ENCODE results near the gene GAN. TPM values are rescaled to one million over a fixed set of nuclear protein-coding genes. Genes with fewer than 3 reads are reported as not detected.

GAN gene
- total and polyA plus RNA-seq, 10 of the 15 experiments (the other 5 are each of a cell fraction or from before 2014, with no cell fraction given): 0.42 to 8.4 (median 2.5) TPM

DNA sequence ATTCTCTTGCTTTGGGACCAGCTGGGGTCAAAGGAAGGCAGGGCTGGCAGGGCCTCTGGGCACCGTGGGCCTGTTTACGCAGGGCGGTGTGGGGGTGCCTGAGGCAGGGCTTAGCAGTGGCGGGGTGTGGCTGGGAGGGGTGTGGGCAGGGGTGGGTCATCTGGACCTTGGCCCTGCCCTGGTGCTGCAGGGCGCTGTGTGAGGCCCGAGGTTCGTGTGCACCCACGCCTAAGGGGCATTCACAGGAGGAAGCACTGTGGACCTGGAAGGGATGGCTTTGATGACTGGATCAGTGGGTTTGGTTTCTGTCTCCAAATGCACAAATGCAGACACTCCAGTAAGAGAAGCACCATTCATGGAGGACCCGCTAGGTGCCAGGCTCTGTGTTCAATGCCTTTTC is 39.0 kb upstream of the GAN start (continued):
- TF ChIP-seq, protein P1, sequence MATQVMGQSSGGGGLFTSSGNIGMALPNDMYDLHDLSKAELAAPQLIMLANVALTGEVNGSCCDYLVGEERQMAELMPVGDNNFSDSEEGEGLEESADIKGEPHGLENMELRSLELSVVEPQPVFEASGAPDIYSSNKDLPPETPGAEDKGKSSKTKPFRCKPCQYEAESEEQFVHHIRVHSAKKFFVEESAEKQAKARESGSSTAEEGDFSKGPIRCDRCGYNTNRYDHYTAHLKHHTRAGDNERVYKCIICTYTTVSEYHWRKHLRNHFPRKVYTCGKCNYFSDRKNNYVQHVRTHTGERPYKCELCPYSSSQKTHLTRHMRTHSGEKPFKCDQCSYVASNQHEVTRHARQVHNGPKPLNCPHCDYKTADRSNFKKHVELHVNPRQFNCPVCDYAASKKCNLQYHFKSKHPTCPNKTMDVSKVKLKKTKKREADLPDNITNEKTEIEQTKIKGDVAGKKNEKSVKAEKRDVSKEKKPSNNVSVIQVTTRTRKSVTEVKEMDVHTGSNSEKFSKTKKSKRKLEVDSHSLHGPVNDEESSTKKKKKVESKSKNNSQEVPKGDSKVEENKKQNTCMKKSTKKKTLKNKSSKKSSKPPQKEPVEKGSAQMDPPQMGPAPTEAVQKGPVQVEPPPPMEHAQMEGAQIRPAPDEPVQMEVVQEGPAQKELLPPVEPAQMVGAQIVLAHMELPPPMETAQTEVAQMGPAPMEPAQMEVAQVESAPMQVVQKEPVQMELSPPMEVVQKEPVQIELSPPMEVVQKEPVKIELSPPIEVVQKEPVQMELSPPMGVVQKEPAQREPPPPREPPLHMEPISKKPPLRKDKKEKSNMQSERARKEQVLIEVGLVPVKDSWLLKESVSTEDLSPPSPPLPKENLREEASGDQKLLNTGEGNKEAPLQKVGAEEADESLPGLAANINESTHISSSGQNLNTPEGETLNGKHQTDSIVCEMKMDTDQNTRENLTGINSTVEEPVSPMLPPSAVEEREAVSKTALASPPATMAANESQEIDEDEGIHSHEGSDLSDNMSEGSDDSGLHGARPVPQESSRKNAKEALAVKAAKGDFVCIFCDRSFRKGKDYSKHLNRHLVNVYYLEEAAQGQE (IDR thresholded peaks at IDR 0.05; ENCODE audit: low read depth, low read length): no peak
- TF ChIP-seq WRNIP1 (IDR thresholded peaks at IDR 0.05; ENCODE audit: borderline replicate concordance, low read depth, low read length): no peak
- TF ChIP-seq ATF7 (IDR thresholded peaks at IDR 0.05; ENCODE audit: low read depth): no peak

DNA sequence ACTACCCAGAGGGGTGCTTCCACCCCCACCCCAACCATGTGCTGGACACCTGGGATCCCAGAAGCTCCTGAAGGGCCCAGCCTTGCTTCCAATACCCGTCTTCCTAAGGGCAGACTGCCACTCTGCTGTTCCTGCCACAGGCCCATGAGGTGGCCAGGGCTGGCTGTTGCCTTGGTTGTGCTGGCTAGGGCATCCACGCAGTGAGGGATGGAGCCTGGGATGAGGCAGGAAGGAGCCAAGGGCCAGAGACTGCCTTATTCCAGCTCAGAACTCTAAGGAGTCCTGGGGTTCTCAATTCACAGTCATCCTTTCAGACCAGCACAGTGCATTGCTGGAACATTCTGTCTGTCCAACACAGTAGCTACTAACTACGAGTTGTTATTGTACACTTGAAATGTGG is 38.4 kb upstream of the GAN start:
- POLR2A ChIA-PET: no interaction called here
- in situ Hi-C loops (cut with MboI) (no loop called here), intact Hi-C loops (cut with micrococcal nuclease; ENCODE audit: unreplicated experiment) (no loop called here)
- no peaks in the 10 kb centered on the region for H3K9me3 ChIP-seq (replicated peaks; ENCODE audit: control insufficient read depth, insufficient read depth, low read length)
- 2% methylated on average over 3 of the region's 3 CpGs for WGBS (ENCODE audit: insufficient coverage, insufficient replicate concordance, low lambda C conversion rate, missing lambda C conversion rate)
- RAD21 ChIA-PET (ENCODE audit: unreplicated experiment): interaction anchor here (0.5 kb wide), 1 partner anchor 70 kb away, joined by 5 read pairs; no protein-coding TSS in a partner anchor
- H3K27me3 ChIP-seq (replicated peaks in 1 of 2; ENCODE audit: control insufficient read depth in 2 of 2, insufficient read depth in 2 of 2, low read length in 1 of 2): peaks cover 0 to 2% of the 10 kb centered on the region in 2 experiments; a peak in 2 of 4 replicates
- TF ChIP-seq BACH1 (IDR thresholded peaks at IDR 0.05; ENCODE audit: borderline replicate concordance) (no peak), JUNB (IDR thresholded peaks at IDR 0.05) (no peak)
- FAIRE-seq (no peak), ATAC-seq (no peak), DNase-seq (ENCODE audit: low read depth, low spot score) (no peak)
- H3K4me3 ChIP-seq: no peak overlapping the region
- H3K9ac ChIP-seq (ENCODE audit: control insufficient read depth, insufficient read depth, low read length): no peak overlapping the region
- no peak overlapping the region for H3K4me2 ChIP-seq (ENCODE audit: control insufficient read depth, insufficient read depth)
- CTCF ChIA-PET: no interaction called here
- no peaks in the 10 kb centered on the region for H3K79me2 ChIP-seq (ENCODE audit: control insufficient read depth, insufficient read depth, low read length)
- no peak overlapping the region for H2AFZ ChIP-seq (ENCODE audit: control insufficient read depth, low read depth, low read length)
- H4K20me1 ChIP-seq (ENCODE audit: control insufficient read depth, insufficient read depth): no peaks in the 10 kb centered on the region
- SMC1A ChIA-PET (ENCODE audit: uncharacterized antibody, unreplicated experiment): no interaction called here
- BruUV-seq (replicated peaks): no TSS peak
- H3K4me1 ChIP-seq (ENCODE audit: control insufficient read depth, insufficient read depth, low read length): no peaks in the 10 kb centered on the region
- H3K36me3 ChIP-seq (ENCODE audit: control insufficient read depth in 2 of 2, insufficient read depth in 2 of 2, low read length in 1 of 2): no peaks in the 10 kb centered on the region
- H3K27ac ChIP-seq (ENCODE audit: control insufficient read depth, insufficient read depth): no peak overlapping the region
